Natural killer cell (primary cell): Measurements from ENCODE around the gene PROC. TPM values are rescaled to one million over a fixed set of nuclear protein-coding genes. Genes with fewer than 3 reads are reported as not detected.

Source experiments
- ATAC-seq, 3 donors: fragments of 150-1000 bp in 2 of 3; fragments of 200-7000 bp in 1 of 3; cut with Tn5 transposase; 1 replicate in 1 of 3; 2 replicates in 2 of 3; pipeline ENCODE4 v1.10.0; 2021; ENCODE audit warnings: mild to moderate bottlenecking in 2 of 3, moderate library complexity in 2 of 3
- DNase-seq, 2 donors: peaks; one replicate each; pipeline versions ENCODE4 v3.0.0 to v3.0.0-alpha.2; 2013 to 2021; ENCODE audit warnings: mixed read lengths in 1 of 2
- H3K27ac ChIP-seq: one replicate; pipeline ENCODE4 v1.5.1; 2013; ENCODE audit warnings: mild to moderate bottlenecking, low read length
- H3K27me3 ChIP-seq: one replicate; pipeline ENCODE4 v1.6.1; 2013; ENCODE audit warnings: low read length; ENCODE audit not compliant: control insufficient read depth, insufficient read depth
- H3K36me3 ChIP-seq: one replicate; pipeline ENCODE4 v1.6.1; 2013; ENCODE audit warnings: low read length; ENCODE audit not compliant: control insufficient read depth, insufficient read depth
- H3K4me1 ChIP-seq: one replicate; pipeline ENCODE4 v1.6.1; 2013; ENCODE audit warnings: low read length; ENCODE audit not compliant: control insufficient read depth, insufficient read depth
- H3K4me3 ChIP-seq: one replicate; pipeline ENCODE4 v1.5.1; 2013; ENCODE audit warnings: low read length
- H3K9me3 ChIP-seq: one replicate; pipeline ENCODE4 v1.6.1; 2013; ENCODE audit warnings: low read length; ENCODE audit not compliant: control insufficient read depth, insufficient read depth
- H3K27ac Mint-ChIP-seq, 2 donors: one replicate each; pipeline ENCODE4 v1.8.0; 2022; ENCODE audit warnings: mild to moderate bottlenecking in 2 of 2, mixed read lengths in 2 of 2, moderate library complexity in 1 of 2
- H3K27me3 Mint-ChIP-seq, 2 donors: one replicate each; pipeline ENCODE4 v1.8.0; 2022; ENCODE audit warnings: low read depth in 2 of 2, mixed read lengths in 2 of 2
- H3K36me3 Mint-ChIP-seq: one replicate; pipeline ENCODE4 v1.8.0; 2022; ENCODE audit warnings: mixed read lengths
- H3K4me1 Mint-ChIP-seq, 2 donors: one replicate each; pipeline ENCODE4 v1.8.0; 2022; ENCODE audit warnings: mixed read lengths in 2 of 2
- H3K4me3 Mint-ChIP-seq: one replicate; pipeline ENCODE4 v1.8.0; 2022; ENCODE audit warnings: mild to moderate bottlenecking, moderate library complexity, mixed read lengths
- H3K9me3 Mint-ChIP-seq, 2 donors: one replicate each; pipeline ENCODE4 v1.8.0; 2022; ENCODE audit warnings: mixed read lengths in 2 of 2
- CTCF ChIP-seq: fragments of 200-600 bp; IDR thresholded peaks from one replicate; pipeline ENCODE4 v1.8.0; 2022; ENCODE audit warnings: antibody characterized with exemption
- WGBS: methylation state at CpG from one replicate; pipeline ENCODE4 v1.1.7; 2013; ENCODE audit warnings: missing lambda C conversion rate; ENCODE audit not compliant: insufficient coverage; 5-methylcytosine and 5-hydroxymethylcytosine counted together
- intact Hi-C: fragments of 100-400 bp; cut with micrococcal nuclease; formaldehyde crosslinking; loops from one replicate; pipeline ENCODE4 v1.14.2; 2022
- total RNA-seq, 4 donors: library from RNA; stranded (reverse); fragments of 120-200 nt in 1 of 4; gene quantifications; one replicate each; pipeline versions ENCODE4 v1.2.3 to v1.2.4, GENCODE V29; 2013 to 2022

PROC gene
- total RNA-seq, 3 donors from 2014 or later (not counting 1 experiment from before 2014, with no cell fraction given): not detected

GRCh38 chr2:127453013-127453391 lies 34.8 kb downstream of the PROC start:
- Histone ChIP-seq H3K4me1 (no peaks in the 10 kb centered on the region), H3K27me3 (no peaks in the 10 kb centered on the region), H3K27ac (no peak overlapping the region), H3K4me3 (no peak overlapping the region), H3K36me3 (no peaks in the 10 kb centered on the region), H3K9me3 (no peaks in the 10 kb centered on the region)
- no peak overlapping the region for H3K4me3 Mint-ChIP-seq
- H3K27ac Mint-ChIP-seq: no peak overlapping the region
- H3K36me3 Mint-ChIP-seq: no peaks in the 10 kb centered on the region
- H3K9me3 Mint-ChIP-seq: no peaks in the 10 kb centered on the region
- no peaks in the 10 kb centered on the region for H3K4me1 Mint-ChIP-seq
- ATAC-seq (no peak), DNase-seq (no peak)
- WGBS: 100% methylated on average over 3 of the region's 3 CpGs
- intact Hi-C loops: no loop called here
- no peaks in the 10 kb centered on the region for H3K27me3 Mint-ChIP-seq
- no peak for TF ChIP-seq CTCF

- DNase-seq (no peak), ATAC-seq (no peak)
- Histone ChIP-seq H3K4me1 (no peaks in the 10 kb centered on the region), H3K9me3 (no peaks in the 10 kb centered on the region), H3K27me3 (no peaks in the 10 kb centered on the region), H3K4me3 (no peak overlapping the region), H3K27ac (no peak overlapping the region), H3K36me3 (no peaks in the 10 kb centered on the region)
- Mint-ChIP-seq H3K4me3 (no peak overlapping the region), H3K4me1 (no peaks in the 10 kb centered on the region), H3K27ac (no peak overlapping the region), H3K36me3 (no peaks in the 10 kb centered on the region), H3K27me3 (no peaks in the 10 kb centered on the region), H3K9me3 (no peaks in the 10 kb centered on the region)
- 93% methylated on average over 8 of the region's 8 CpGs for WGBS
- intact Hi-C loops: no loop called here
- TF ChIP-seq CTCF: no peak
Observed at GRCh38 chr2:127453392-127454171, 35.4 kb downstream of the PROC start.

DNA sequence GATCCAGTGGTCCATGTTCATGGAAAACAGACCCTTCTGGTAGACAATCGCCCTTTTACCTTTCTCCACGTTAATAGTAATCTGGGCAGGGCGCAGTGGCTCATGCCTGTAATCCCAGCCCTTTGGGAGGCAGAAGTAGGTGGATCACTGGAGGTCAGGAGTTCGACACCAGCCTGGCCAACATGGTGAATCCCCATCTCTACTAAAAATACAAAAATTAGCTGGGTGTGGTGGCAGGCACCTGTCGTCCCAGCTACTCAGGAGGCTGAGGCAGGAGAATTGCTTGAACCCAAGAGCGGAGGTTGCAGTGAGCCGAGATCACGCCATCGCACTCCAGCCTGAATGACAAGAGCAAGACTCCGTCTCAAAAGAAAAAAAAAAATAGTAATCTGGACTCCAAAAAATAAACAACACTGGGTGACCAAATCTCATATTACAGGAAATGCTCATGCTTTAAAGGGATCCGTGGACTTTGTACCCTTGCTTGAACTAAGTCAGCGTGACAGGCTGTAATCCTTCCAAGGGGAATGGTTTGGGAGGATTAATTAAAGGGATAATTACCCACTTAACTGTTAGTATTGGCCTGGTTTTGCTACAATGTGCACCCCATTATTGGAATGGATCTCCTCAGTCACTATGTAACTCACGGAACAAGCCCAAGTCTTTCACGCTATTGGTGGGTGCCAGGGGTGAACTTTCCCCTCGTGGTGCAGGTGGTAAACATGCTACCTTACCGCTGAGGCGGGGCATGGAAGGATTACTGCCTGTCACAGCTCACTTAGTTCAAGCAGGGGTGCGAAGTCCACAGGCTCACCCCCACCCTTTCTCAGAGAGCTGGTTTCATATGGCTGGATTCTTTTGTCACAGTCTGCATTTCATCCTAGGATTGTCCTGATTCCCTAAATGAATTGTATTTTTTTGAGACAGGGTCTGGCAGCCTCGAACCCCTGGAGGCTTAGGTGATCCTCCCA lies 36.7 kb downstream of the PROC start:
- no peaks in the 10 kb centered on the region for H3K4me1 Mint-ChIP-seq
- H3K27ac Mint-ChIP-seq: no peak overlapping the region
- H3K27me3 ChIP-seq: no peaks in the 10 kb centered on the region
- H3K4me3 Mint-ChIP-seq: no peak overlapping the region
- no peak overlapping the region for H3K27ac ChIP-seq
- no peaks in the 10 kb centered on the region for H3K9me3 Mint-ChIP-seq
- no peaks in the 10 kb centered on the region for H3K27me3 Mint-ChIP-seq
- 95% methylated on average over 19 of the region's 19 CpGs for WGBS
- H3K9me3 ChIP-seq: no peaks in the 10 kb centered on the region
- TF ChIP-seq CTCF: no peak
- ATAC-seq (no peak), DNase-seq (no peak)
- H3K36me3 Mint-ChIP-seq: no peaks in the 10 kb centered on the region
- H3K4me3 ChIP-seq: no peak overlapping the region
- intact Hi-C loops: no loop called here
- H3K36me3 ChIP-seq: no peaks in the 10 kb centered on the region
- H3K4me1 ChIP-seq: no peaks in the 10 kb centered on the region
